SK-N-SH treated with all-trans-retinoic acid at 6 μM for 48 hours (cell line): ENCODE results near the gene TMEM240.

Experiments used
- ATAC-seq: fragments of 200-7000 bp; cut with Tn5 transposase; 3 replicates; pipeline ENCODE4 v1.9.1; 2020; ENCODE audit warnings: mild to moderate bottlenecking, moderate library complexity
- ARNTL ChIP-seq: fragments of 450-650 bp; formaldehyde crosslinking; IDR thresholded peaks from 2 replicates; pipeline ENCODE4 v1.5.0; 2020; ENCODE audit warnings: low read depth, mild to moderate bottlenecking, moderate library complexity, borderline replicate concordance
- BACH2 ChIP-seq: fragments of 250-450 bp; sonication (Bioruptor Pico); IDR thresholded peaks from 2 replicates; pipeline ENCODE4 v1.9.0; 2021; ENCODE audit warnings: mild to moderate bottlenecking, borderline replicate concordance
- CREB5 ChIP-seq: fragments of 250-450 bp; sonication (Bioruptor Pico); IDR thresholded peaks from 2 replicates; pipeline ENCODE4 v1.5.1; 2020; ENCODE audit warnings: low read depth, mild to moderate bottlenecking, moderate library complexity
- CSDC2 ChIP-seq: fragments of 250-450 bp; sonication (Bioruptor Pico); IDR thresholded peaks from 2 replicates; pipeline ENCODE4 v1.5.0; 2020; ENCODE audit warnings: mild to moderate bottlenecking, moderate library complexity
- CSRNP3 ChIP-seq: fragments of 250-450 bp; sonication (Bioruptor Pico); IDR thresholded peaks from 2 replicates; pipeline ENCODE4 v1.5.1; 2021; ENCODE audit warnings: mild to moderate bottlenecking, moderate library complexity
- ESRRG ChIP-seq: fragments of 250-450 bp; sonication (Bioruptor Pico); IDR thresholded peaks from 2 replicates; pipeline ENCODE4 v1.6.1; 2021; ENCODE audit warnings: mild to moderate bottlenecking
- GLIS3 ChIP-seq: fragments of 250-450 bp; sonication (Bioruptor Pico); IDR thresholded peaks from 2 replicates; pipeline ENCODE4 v1.5.0; 2020; ENCODE audit warnings: mild to moderate bottlenecking, moderate library complexity
- ISL1 ChIP-seq: fragments of 250-450 bp; sonication (Bioruptor Pico); IDR thresholded peaks from 2 replicates; pipeline ENCODE4 v2.1.2; 2022; ENCODE audit warnings: mild to moderate bottlenecking, moderate library complexity
- OSR1 ChIP-seq: fragments of 250-450 bp; sonication (Bioruptor Pico); IDR thresholded peaks from 2 replicates; pipeline ENCODE4 v1.8.0; 2022; ENCODE audit warnings: moderate library complexity, mild to moderate bottlenecking, inconsistent platforms
- PATZ1 ChIP-seq: fragments of 250-450 bp; sonication (Bioruptor Pico); IDR thresholded peaks from 2 replicates; pipeline ENCODE4 v1.8.0; 2020; ENCODE audit warnings: mild to moderate bottlenecking, moderate library complexity, borderline replicate concordance
- POU6F1 ChIP-seq: fragments of 250-450 bp; sonication (Bioruptor Pico); IDR thresholded peaks from 2 replicates; pipeline ENCODE4 v1.8.0; 2021; ENCODE audit warnings: low read depth, mild to moderate bottlenecking, moderate library complexity, borderline replicate concordance
- PPARA ChIP-seq: fragments of 250-450 bp; sonication (Bioruptor Pico); IDR thresholded peaks from 2 replicates; pipeline ENCODE4 v1.5.0; 2020; ENCODE audit warnings: mild to moderate bottlenecking, borderline replicate concordance
- RARB ChIP-seq: fragments of 250-450 bp; sonication (Bioruptor Pico); IDR thresholded peaks from 2 replicates; pipeline ENCODE4 v1.8.0; 2021; ENCODE audit warnings: mild to moderate bottlenecking, moderate library complexity
- SNAI2 ChIP-seq: fragments of 250-450 bp; sonication (Bioruptor Pico); IDR thresholded peaks from 2 replicates; pipeline ENCODE4 v1.5.0; 2020; ENCODE audit warnings: mild to moderate bottlenecking, moderate library complexity
- TCF4 ChIP-seq: fragments of 250-450 bp; sonication (Bioruptor Pico); IDR thresholded peaks from 2 replicates; pipeline ENCODE4 v1.8.0; 2021; ENCODE audit warnings: mild to moderate bottlenecking, moderate library complexity, borderline replicate concordance
- TOX ChIP-seq: fragments of 250-450 bp; sonication (Bioruptor Pico); IDR thresholded peaks from 2 replicates; pipeline ENCODE4 v1.8.0; 2021; ENCODE audit warnings: mild to moderate bottlenecking, moderate library complexity, borderline replicate concordance
- TSHZ2 ChIP-seq: fragments of 250-450 bp; sonication (Bioruptor Pico); IDR thresholded peaks from 2 replicates; pipeline ENCODE4 v1.5.0; 2020; ENCODE audit warnings: mild to moderate bottlenecking, moderate library complexity
- ZC3H10 ChIP-seq: fragments of 250-450 bp; sonication (Bioruptor Pico); IDR thresholded peaks from 2 replicates; pipeline ENCODE4 v1.5.1; 2021; ENCODE audit warnings: mild to moderate bottlenecking, moderate library complexity
- ZFP3 ChIP-seq: fragments of 250-450 bp; sonication (Bioruptor Pico); IDR thresholded peaks from 2 replicates; pipeline ENCODE4 v1.5.0; 2020; ENCODE audit warnings: mild to moderate bottlenecking, moderate library complexity
- ZFP30 ChIP-seq: fragments of 450-650 bp; formaldehyde crosslinking; IDR thresholded peaks from 2 replicates; pipeline ENCODE4 v1.5.0; 2022; ENCODE audit warnings: mild to moderate bottlenecking, moderate library complexity
- ZNF565 ChIP-seq: fragments of 450-650 bp; formaldehyde crosslinking; conservative IDR thresholded peaks from 2 replicates; pipeline ENCODE4 v1.5.0; 2020; ENCODE audit warnings: low read depth, mild to moderate bottlenecking, moderate library complexity
- ZNF70 ChIP-seq: fragments of 450-650 bp; formaldehyde crosslinking; IDR thresholded peaks from 2 replicates; pipeline ENCODE4 v1.5.0; 2020; ENCODE audit warnings: mild to moderate bottlenecking, moderate library complexity
- ZNF8 ChIP-seq: fragments of 450-650 bp; formaldehyde crosslinking; IDR thresholded peaks from 2 replicates; pipeline ENCODE4 v1.5.0; 2020; ENCODE audit warnings: mild to moderate bottlenecking, moderate library complexity

Gene TMEM240

GRCh38 chr1:1539310-1540089 lies 924 bp downstream of the TMEM240 start:
- TF ChIP-seq ISL1 (CRISPR knock-in tag) = no peak
- TF ChIP-seq RARB (CRISPR knock-in tag) = no peak
- TF ChIP-seq ZNF8 (CRISPR knock-in tag) = no peak
- no peak for TF ChIP-seq CSRNP3 (CRISPR knock-in tag)
- TF ChIP-seq BACH2 (CRISPR knock-in tag) = no peak
- no peak for TF ChIP-seq ZNF565 (CRISPR knock-in tag)
- no peak for TF ChIP-seq ARNTL (CRISPR knock-in tag)
- no peak for TF ChIP-seq SNAI2 (CRISPR knock-in tag)
- no peak for TF ChIP-seq ZFP3 (CRISPR knock-in tag)
- TF ChIP-seq OSR1 = no peak
- TF ChIP-seq POU6F1 (CRISPR knock-in tag) = no peak
- no peak for TF ChIP-seq CSDC2 (CRISPR knock-in tag)
- TF ChIP-seq GLIS3 (CRISPR knock-in tag) = no peak
- TF ChIP-seq PPARA (CRISPR knock-in tag) = no peak
- TF ChIP-seq PATZ1 = no peak
- TF ChIP-seq TOX (CRISPR knock-in tag) = no peak
- TF ChIP-seq CREB5 (CRISPR knock-in tag) = no peak
- no peak for TF ChIP-seq TCF4 (CRISPR knock-in tag)
- no peak for TF ChIP-seq ESRRG (CRISPR knock-in tag)
- peak; percentile 10 for ATAC-seq

- ATAC-seq = no peak
- TF ChIP-seq POU6F1 (CRISPR knock-in tag) (no peak), PPARA (CRISPR knock-in tag) (no peak), TSHZ2 (no peak), CSRNP3 (CRISPR knock-in tag) (no peak), ZNF565 (CRISPR knock-in tag) (no peak), TOX (CRISPR knock-in tag) (no peak), ZNF8 (CRISPR knock-in tag) (no peak), TCF4 (CRISPR knock-in tag) (no peak), CSDC2 (CRISPR knock-in tag) (no peak), ZFP3 (CRISPR knock-in tag) (no peak), ZNF70 (CRISPR knock-in tag) (no peak), ISL1 (CRISPR knock-in tag) (no peak), PATZ1 (no peak), OSR1 (no peak), GLIS3 (CRISPR knock-in tag) (no peak), ARNTL (CRISPR knock-in tag) (no peak), ZC3H10 (no peak), ZFP30 (no peak)
Observed at GRCh38 chr1:1538989-1539309, 1.5 kb downstream of the TMEM240 start.
